ENCODE data around the gene LTO1.
A peak's percentile ranks its signal among the peaks of the same experiment; 100 is the strongest.

Gene LTO1

GRCh38 chr11:69677749-69678148 lies 2.6 kb upstream of the LTO1 start:
- DNase-seq (ENCODE audit: low spot score) = no peak

GRCh38 chr11:69674267-69674885 lies 777 bp downstream of the LTO1 start:
- no peak for DNase-seq (ENCODE audit: low spot score)

- DNase-seq (ENCODE audit: low spot score) = no peak
Observed at GRCh38 chr11:69671734-69672465, 3.3 kb downstream of the LTO1 start.

- peak; percentile 91 for DNase-seq (ENCODE audit: low spot score)
Observed at GRCh38 chr11:69670158-69670845, 4.9 kb downstream of the LTO1 start.

- no peak for DNase-seq (ENCODE audit: low spot score)
Observed at GRCh38 chr11:69669486-69669885, 5.7 kb downstream of the LTO1 start.

GRCh38 chr11:69667619-69668604 lies 7.2 kb downstream of the LTO1 start:
- no peak for DNase-seq (ENCODE audit: low spot score)

- DNase-seq (ENCODE audit: low spot score) = no peak
Observed at GRCh38 chr11:69666752-69667536, 8.2 kb downstream of the LTO1 start.

GRCh38 chr11:69666261-69666660 lies 8.9 kb downstream of the LTO1 start:
- DNase-seq (ENCODE audit: low spot score) = no peak

GRCh38 chr11:69665669-69666068 lies 9.5 kb downstream of the LTO1 start:
- DNase-seq (ENCODE audit: low spot score) = no peak

GRCh38 chr11:69664901-69665300 lies 10.3 kb downstream of the LTO1 start:
- DNase-seq (ENCODE audit: low spot score) = peak; percentile 37

GRCh38 chr11:69664103-69664775 lies 10.9 kb downstream of the LTO1 start:
- DNase-seq (ENCODE audit: low spot score) = peak; percentile 38

- DNase-seq (ENCODE audit: low spot score) = no peak
Observed at GRCh38 chr11:69663326-69663725, 11.8 kb downstream of the LTO1 start.

GRCh38 chr11:69662806-69663205 lies 12.3 kb downstream of the LTO1 start:
- peak; percentile 46 for DNase-seq (ENCODE audit: low spot score)

GRCh38 chr11:69662021-69662698 lies 13.0 kb downstream of the LTO1 start:
- DNase-seq (ENCODE audit: low spot score) = no peak

GRCh38 chr11:69661413-69661715 lies 13.8 kb downstream of the LTO1 start:
- no peak for DNase-seq (ENCODE audit: low spot score)

- no peak for DNase-seq (ENCODE audit: low spot score)
Observed at GRCh38 chr11:69660001-69660500, 15.1 kb downstream of the LTO1 start.

- no peak for DNase-seq (ENCODE audit: low spot score)
Observed at GRCh38 chr11:69659591-69659990, 15.6 kb downstream of the LTO1 start.

GRCh38 chr11:69658626-69659450 lies 16.3 kb downstream of the LTO1 start:
- DNase-seq (ENCODE audit: low spot score) = no peak

Data from left forelimb (tissue), 1 donor.